ENCODE measurements around the gene BUD23.
A peak's percentile ranks its signal among the peaks of the same experiment; 100 is the strongest.

Gene BUD23

GRCh38 chr7:73668103-73668885 is 15.1 kb upstream of the BUD23 start:
- Histone ChIP-seq H3K4me3 (ENCODE audit: low read depth, low read length) (peak overlapping the region; percentile 51), H2AFZ (peak overlapping the region; percentile 83), H3K9me3 (ENCODE audit: control insufficient read depth, low read length) (no peaks in the 10 kb centered on the region), H3K4me1 (peaks cover 7% of the 10 kb centered on the region), H3K27ac (peak overlapping the region; percentile 26), H3K36me3 (ENCODE audit: control insufficient read depth, insufficient read depth, low read length) (no peaks in the 10 kb centered on the region), H3K9ac (peak overlapping the region; percentile 53), H3K79me2 (peaks cover 4% of the 10 kb centered on the region), H3K4me2 (ENCODE audit: low read length) (peak overlapping the region; percentile 89), H3K27me3 (ENCODE audit: control insufficient read depth, insufficient read depth, low read length) (no peaks in the 10 kb centered on the region)
- TF ChIP-seq, protein P1, sequence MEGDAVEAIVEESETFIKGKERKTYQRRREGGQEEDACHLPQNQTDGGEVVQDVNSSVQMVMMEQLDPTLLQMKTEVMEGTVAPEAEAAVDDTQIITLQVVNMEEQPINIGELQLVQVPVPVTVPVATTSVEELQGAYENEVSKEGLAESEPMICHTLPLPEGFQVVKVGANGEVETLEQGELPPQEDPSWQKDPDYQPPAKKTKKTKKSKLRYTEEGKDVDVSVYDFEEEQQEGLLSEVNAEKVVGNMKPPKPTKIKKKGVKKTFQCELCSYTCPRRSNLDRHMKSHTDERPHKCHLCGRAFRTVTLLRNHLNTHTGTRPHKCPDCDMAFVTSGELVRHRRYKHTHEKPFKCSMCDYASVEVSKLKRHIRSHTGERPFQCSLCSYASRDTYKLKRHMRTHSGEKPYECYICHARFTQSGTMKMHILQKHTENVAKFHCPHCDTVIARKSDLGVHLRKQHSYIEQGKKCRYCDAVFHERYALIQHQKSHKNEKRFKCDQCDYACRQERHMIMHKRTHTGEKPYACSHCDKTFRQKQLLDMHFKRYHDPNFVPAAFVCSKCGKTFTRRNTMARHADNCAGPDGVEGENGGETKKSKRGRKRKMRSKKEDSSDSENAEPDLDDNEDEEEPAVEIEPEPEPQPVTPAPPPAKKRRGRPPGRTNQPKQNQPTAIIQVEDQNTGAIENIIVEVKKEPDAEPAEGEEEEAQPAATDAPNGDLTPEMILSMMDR (IDR thresholded peaks at IDR 0.05), result no peak

GRCh38 chr7:73668886-73669230 is 14.5 kb upstream of the BUD23 start:
- Histone ChIP-seq H3K4me1 (peaks cover 7% of the 10 kb centered on the region), H3K27me3 (ENCODE audit: control insufficient read depth, insufficient read depth, low read length) (no peaks in the 10 kb centered on the region), H3K79me2 (peaks cover 4% of the 10 kb centered on the region), H2AFZ (peak overlapping the region; percentile 83), H3K4me2 (ENCODE audit: low read length) (peak overlapping the region; percentile 89), H3K9ac (no peak overlapping the region), H3K9me3 (ENCODE audit: control insufficient read depth, low read length) (no peaks in the 10 kb centered on the region), H3K4me3 (ENCODE audit: low read depth, low read length) (peak overlapping the region; percentile 51), H3K36me3 (ENCODE audit: control insufficient read depth, insufficient read depth, low read length) (no peaks in the 10 kb centered on the region), H3K27ac (peak overlapping the region; percentile 26)
- TF ChIP-seq, protein P1 (IDR thresholded peaks at IDR 0.05), result no peak

GRCh38 chr7:73669288-73669701 is 14.1 kb upstream of the BUD23 start:
- TF ChIP-seq, protein P1 (IDR thresholded peaks at IDR 0.05), result no peak
- Histone ChIP-seq H3K9ac (no peak overlapping the region), H3K79me2 (peaks cover 4% of the 10 kb centered on the region), H3K27ac (peak overlapping the region; percentile 26), H3K4me2 (ENCODE audit: low read length) (no peak overlapping the region), H3K4me1 (peaks cover 7% of the 10 kb centered on the region), H3K9me3 (ENCODE audit: control insufficient read depth, low read length) (no peaks in the 10 kb centered on the region), H2AFZ (peak overlapping the region; percentile 83), H3K36me3 (ENCODE audit: control insufficient read depth, insufficient read depth, low read length) (no peaks in the 10 kb centered on the region), H3K27me3 (ENCODE audit: control insufficient read depth, insufficient read depth, low read length) (no peaks in the 10 kb centered on the region), H3K4me3 (ENCODE audit: low read depth, low read length) (no peak overlapping the region)

DNA sequence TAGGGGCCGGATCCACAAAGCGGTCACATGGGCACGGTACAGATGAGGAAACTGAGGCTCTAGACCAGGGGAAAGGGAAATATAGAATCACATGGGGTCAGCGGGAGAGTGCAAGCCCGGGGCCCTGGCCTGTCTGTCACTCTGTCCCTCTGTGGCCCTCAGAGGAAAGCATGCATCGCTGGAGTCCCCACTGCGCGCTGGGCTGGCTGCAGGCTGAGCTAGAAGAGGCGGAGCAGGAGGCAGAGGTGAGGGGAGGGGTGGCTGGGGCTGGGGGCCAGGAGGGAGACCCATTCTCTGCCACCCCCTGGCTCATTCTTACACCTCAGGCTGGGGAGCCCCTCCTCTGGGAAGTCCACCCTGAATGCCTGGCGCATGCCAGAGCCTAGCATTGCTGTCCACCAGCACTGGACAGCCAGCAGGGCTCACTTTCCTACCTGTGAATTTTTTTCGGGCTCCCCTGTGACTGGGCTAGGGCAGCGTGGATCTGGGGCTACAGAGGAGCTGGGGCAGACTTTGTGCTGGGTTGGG is 13.5 kb upstream of the BUD23 start:
- TF ChIP-seq, protein P1 (IDR thresholded peaks at IDR 0.05), result no peak
- no peak overlapping the region for H2AFZ ChIP-seq
- H3K4me3 ChIP-seq (ENCODE audit: low read depth, low read length), result no peak overlapping the region
- no peak overlapping the region for H3K4me2 ChIP-seq (ENCODE audit: low read length)
- no peak overlapping the region for H3K27ac ChIP-seq
- H3K4me1 ChIP-seq, result peaks cover 7% of the 10 kb centered on the region
- no peak overlapping the region for H3K9ac ChIP-seq
- H3K9me3 ChIP-seq (ENCODE audit: control insufficient read depth, low read length), result no peaks in the 10 kb centered on the region
- H3K79me2 ChIP-seq, result peaks cover 4% of the 10 kb centered on the region
- no peaks in the 10 kb centered on the region for H3K27me3 ChIP-seq (ENCODE audit: control insufficient read depth, insufficient read depth, low read length)
- H3K36me3 ChIP-seq (ENCODE audit: control insufficient read depth, insufficient read depth, low read length), result no peaks in the 10 kb centered on the region

- no peak overlapping the region for H3K4me2 ChIP-seq (ENCODE audit: low read length)
- no peaks in the 10 kb centered on the region for H3K36me3 ChIP-seq (ENCODE audit: control insufficient read depth, insufficient read depth, low read length)
- no peaks in the 10 kb centered on the region for H3K9me3 ChIP-seq (ENCODE audit: control insufficient read depth, low read length)
- H2AFZ ChIP-seq, result no peak overlapping the region
- no peak overlapping the region for H3K9ac ChIP-seq
- H3K27me3 ChIP-seq (ENCODE audit: control insufficient read depth, insufficient read depth, low read length), result no peaks in the 10 kb centered on the region
- peaks cover 7% of the 10 kb centered on the region for H3K4me1 ChIP-seq
- no peak overlapping the region for H3K27ac ChIP-seq
- TF ChIP-seq, protein P1 (IDR thresholded peaks at IDR 0.05), result no peak
- peaks cover 4% of the 10 kb centered on the region for H3K79me2 ChIP-seq
- no peak overlapping the region for H3K4me3 ChIP-seq (ENCODE audit: low read depth, low read length)
These were observed 12.1 kb upstream of the BUD23 start for GRCh38 chr7:73671322-73671661.

All from parathyroid adenoma (tissue), 2 donors.